Endodermal cell (in vitro differentiated cells): ENCODE data around the gene PPP2R5C. TPM values are rescaled to one million over a fixed set of nuclear protein-coding genes. Genes with fewer than 3 reads are reported as not detected.

Experiments
- DNase-seq: peaks from one replicate; pipeline ENCODE4 v3.0.0-alpha.2; 2017
- H3K27ac ChIP-seq: 2 replicates; pipeline ENCODE4 v1.5.1; 2013; ENCODE audit warnings: mild to moderate bottlenecking, low read depth, low read length, moderate library complexity
- H3K27me3 ChIP-seq: 2 replicates; pipeline ENCODE4 v1.6.1; 2013; ENCODE audit warnings: mild to moderate bottlenecking, low read length, moderate library complexity; ENCODE audit not compliant: insufficient read depth, control insufficient read depth, poor library complexity, severe bottlenecking
- H3K36me3 ChIP-seq: 2 replicates; pipeline ENCODE4 v1.7.0; 2013; ENCODE audit warnings: mild to moderate bottlenecking, low read length, moderate library complexity; ENCODE audit not compliant: control insufficient read depth, insufficient read depth
- H3K4me1 ChIP-seq: one replicate; pipeline ENCODE4 v1.7.0; 2013; ENCODE audit warnings: low read length; ENCODE audit not compliant: control insufficient read depth, insufficient read depth
- H3K4me3 ChIP-seq: 2 replicates; pipeline ENCODE4 v1.5.1; 2013; ENCODE audit warnings: mild to moderate bottlenecking, low read length, moderate library complexity
- H3K9ac ChIP-seq: 2 replicates; pipeline ENCODE4 v1.6.1; 2013; ENCODE audit warnings: mild to moderate bottlenecking, low read length, moderate library complexity; ENCODE audit not compliant: poor library complexity, severe bottlenecking; ENCODE audit errors: extremely low read depth
- H3K9me3 ChIP-seq: 2 replicates; pipeline ENCODE4 v1.6.1; 2013; ENCODE audit warnings: mild to moderate bottlenecking, low read length, moderate library complexity; ENCODE audit not compliant: control insufficient read depth
- H3K27ac Mint-ChIP-seq: 2 replicates; pipeline ENCODE4 v1.8.0; 2020; ENCODE audit warnings: mixed read lengths
- H3K27me3 Mint-ChIP-seq: 2 replicates; pipeline ENCODE4 v1.8.0; 2021; ENCODE audit warnings: mild to moderate bottlenecking, mixed read lengths; ENCODE audit not compliant: insufficient read depth
- H3K36me3 Mint-ChIP-seq: 2 replicates; pipeline ENCODE4 v1.8.0; 2020; ENCODE audit warnings: low read depth, mixed read lengths
- H3K4me1 Mint-ChIP-seq: 2 replicates; pipeline ENCODE4 v1.8.0; 2020; ENCODE audit warnings: mixed read lengths
- H3K4me3 Mint-ChIP-seq: 2 replicates; pipeline ENCODE4 v1.8.0; 2020; ENCODE audit warnings: mild to moderate bottlenecking, moderate library complexity, mixed read lengths
- H3K9me3 Mint-ChIP-seq: 2 replicates; pipeline ENCODE4 v1.8.0; 2020; ENCODE audit warnings: mild to moderate bottlenecking, mixed read lengths
- WGBS, 2 experiments: methylation state at CpG; one replicate each; pipeline versions ENCODE4 v1.1.5 to v1.1.7; 2013; ENCODE audit warnings: missing lambda C conversion rate in 2 of 2, mixed read lengths in 1 of 2; ENCODE audit not compliant: insufficient coverage in 1 of 2, insufficient read length in 1 of 2; 5-methylcytosine and 5-hydroxymethylcytosine counted together
- total RNA-seq, 2 donors: library from RNA; stranded (reverse); fragmentation: NEBNext Ultra II Directional in 1 of 2; extraction: Animal tissue kit (Norgen Biotek cat#: 25700) in 1 of 2; gene quantifications; 2 replicates in 1 of 2; 3 replicates in 1 of 2; pipeline ENCODE4 v1.2.1, GENCODE V29; 2021
- TF ChIP-seq, protein P1 (sequence below): fragments of 200-600 bp; sonication (generic); conservative IDR thresholded peaks from 2 replicates; pipeline ENCODE4 v1.5.0; 2021; ENCODE audit warnings: antibody characterized with exemption, mild to moderate bottlenecking

PPP2R5C gene
- total RNA-seq, 2 donors from 2014 or later = 116 to 117 TPM

GRCh38 chr14:101773378-101773777 lies 11.9 kb downstream of the PPP2R5C start:
- Mint-ChIP-seq H3K27ac (no peak overlapping the region), H3K36me3 (peaks cover 5% of the 10 kb centered on the region), H3K27me3 (peaks cover 14% of the 10 kb centered on the region), H3K4me1 (peaks cover 1% of the 10 kb centered on the region), H3K9me3 (no peaks in the 10 kb centered on the region), H3K4me3 (no peak overlapping the region)
- Histone ChIP-seq H3K36me3 (no peaks in the 10 kb centered on the region), H3K9me3 (peaks cover 7% of the 10 kb centered on the region), H3K4me3 (no peak overlapping the region), H3K27me3 (peaks cover 12% of the 10 kb centered on the region), H3K9ac (no peak overlapping the region), H3K4me1 (no peaks in the 10 kb centered on the region), H3K27ac (no peak overlapping the region)
- no peak for DNase-seq
- 89 to 90% methylated on average over 2 of the region's 2 CpGs for WGBS, 2 experiments
- TF ChIP-seq, protein P1, sequence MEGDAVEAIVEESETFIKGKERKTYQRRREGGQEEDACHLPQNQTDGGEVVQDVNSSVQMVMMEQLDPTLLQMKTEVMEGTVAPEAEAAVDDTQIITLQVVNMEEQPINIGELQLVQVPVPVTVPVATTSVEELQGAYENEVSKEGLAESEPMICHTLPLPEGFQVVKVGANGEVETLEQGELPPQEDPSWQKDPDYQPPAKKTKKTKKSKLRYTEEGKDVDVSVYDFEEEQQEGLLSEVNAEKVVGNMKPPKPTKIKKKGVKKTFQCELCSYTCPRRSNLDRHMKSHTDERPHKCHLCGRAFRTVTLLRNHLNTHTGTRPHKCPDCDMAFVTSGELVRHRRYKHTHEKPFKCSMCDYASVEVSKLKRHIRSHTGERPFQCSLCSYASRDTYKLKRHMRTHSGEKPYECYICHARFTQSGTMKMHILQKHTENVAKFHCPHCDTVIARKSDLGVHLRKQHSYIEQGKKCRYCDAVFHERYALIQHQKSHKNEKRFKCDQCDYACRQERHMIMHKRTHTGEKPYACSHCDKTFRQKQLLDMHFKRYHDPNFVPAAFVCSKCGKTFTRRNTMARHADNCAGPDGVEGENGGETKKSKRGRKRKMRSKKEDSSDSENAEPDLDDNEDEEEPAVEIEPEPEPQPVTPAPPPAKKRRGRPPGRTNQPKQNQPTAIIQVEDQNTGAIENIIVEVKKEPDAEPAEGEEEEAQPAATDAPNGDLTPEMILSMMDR = no peak

DNA sequence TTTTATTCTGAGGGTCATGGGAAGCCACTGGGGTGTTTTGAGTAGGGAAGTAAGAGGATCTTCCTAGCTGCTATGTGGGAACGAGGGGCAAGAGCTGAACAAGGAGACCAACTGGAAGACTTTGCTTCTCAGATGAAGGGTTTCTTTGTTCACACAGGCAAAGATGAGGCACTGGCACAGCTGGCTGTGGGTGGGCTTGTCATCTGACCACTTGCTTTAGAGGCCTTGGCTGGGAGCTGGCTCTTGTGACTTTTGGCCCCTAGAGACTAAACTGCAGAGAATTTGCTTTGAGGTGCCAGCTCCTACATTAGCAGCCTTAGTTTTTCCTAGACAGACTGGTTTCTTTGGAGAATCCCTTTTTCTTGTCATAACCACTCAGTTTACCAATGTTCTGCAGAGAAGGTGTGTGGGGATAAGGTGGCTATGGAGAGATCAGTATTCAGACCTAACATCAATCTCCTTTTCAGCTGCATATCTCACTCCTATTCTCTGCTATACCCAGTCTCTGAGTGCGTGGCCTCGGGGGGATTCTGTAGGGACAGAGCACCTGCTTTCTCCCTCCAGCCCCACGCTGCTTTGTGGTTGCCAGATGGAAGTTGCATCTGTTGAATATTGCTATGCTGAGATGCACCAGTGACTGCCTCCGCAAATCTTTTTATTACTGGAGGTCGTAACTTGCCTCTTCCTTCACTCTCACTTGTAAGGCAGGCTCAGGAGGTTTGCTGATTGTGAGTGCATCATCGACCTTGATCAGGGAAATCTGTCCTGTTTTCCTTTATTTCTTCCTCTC lies 12.7 kb downstream of the PPP2R5C start:
- Histone ChIP-seq H3K9ac (no peak overlapping the region), H3K9me3 (peaks cover 7% of the 10 kb centered on the region), H3K4me1 (no peaks in the 10 kb centered on the region), H3K27me3 (peaks cover 20% of the 10 kb centered on the region), H3K36me3 (no peaks in the 10 kb centered on the region), H3K27ac (peak overlapping the region; percentile 51), H3K4me3 (no peak overlapping the region)
- peaks cover 3% of the 10 kb centered on the region for H3K36me3 Mint-ChIP-seq
- H3K27ac Mint-ChIP-seq = no peak overlapping the region
- peaks cover 1% of the 10 kb centered on the region for H3K4me1 Mint-ChIP-seq
- H3K4me3 Mint-ChIP-seq = no peak overlapping the region
- peaks cover 22% of the 10 kb centered on the region for H3K27me3 Mint-ChIP-seq
- 87 to 92% methylated on average over 3 to 7 of the region's 7 CpGs for WGBS, 2 experiments
- no peaks in the 10 kb centered on the region for H3K9me3 Mint-ChIP-seq
- no peak for DNase-seq
- TF ChIP-seq, protein P1 = no peak

GRCh38 chr14:101774814-101775213 lies 13.3 kb downstream of the PPP2R5C start:
- H3K27ac Mint-ChIP-seq = no peak overlapping the region
- peaks cover 23% of the 10 kb centered on the region for H3K27me3 ChIP-seq
- no peak for DNase-seq
- peaks cover 1% of the 10 kb centered on the region for H3K4me1 Mint-ChIP-seq
- H3K27ac ChIP-seq = no peak overlapping the region
- no peaks in the 10 kb centered on the region for H3K9me3 Mint-ChIP-seq
- WGBS, 2 experiments = 82 to 89% methylated on average over 6 to 8 of the region's 8 CpGs
- peaks cover 3% of the 10 kb centered on the region for H3K36me3 Mint-ChIP-seq
- TF ChIP-seq, protein P1 = no peak
- no peak overlapping the region for H3K4me3 ChIP-seq
- peaks cover 26% of the 10 kb centered on the region for H3K27me3 Mint-ChIP-seq
- H3K4me1 ChIP-seq = no peaks in the 10 kb centered on the region
- no peak overlapping the region for H3K9ac ChIP-seq
- H3K4me3 Mint-ChIP-seq = no peak overlapping the region
- H3K9me3 ChIP-seq = peaks cover 7% of the 10 kb centered on the region
- H3K36me3 ChIP-seq = no peaks in the 10 kb centered on the region
